Progenitor cell of endocrine pancreas (in vitro differentiated cells): ENCODE results near the gene BTBD16. TPM values are rescaled to one million over a fixed set of nuclear protein-coding genes. Genes with fewer than 3 reads are reported as not detected.
A peak's percentile ranks its signal among the peaks of the same experiment; 100 is the strongest.

Experiments
- DNase-seq: peaks from one replicate; pipeline ENCODE4 v3.0.0; 2021; ENCODE audit warnings: low spot score; ENCODE audit not compliant: unreplicated experiment
- H3K27ac Mint-ChIP-seq: 2 replicates; pipeline ENCODE4 v1.8.0; 2021; ENCODE audit warnings: mild to moderate bottlenecking, moderate library complexity, mixed read lengths
- H3K27me3 Mint-ChIP-seq: 2 replicates; pipeline ENCODE4 v1.8.0; 2021; ENCODE audit warnings: mixed read lengths
- H3K36me3 Mint-ChIP-seq: 2 replicates; pipeline ENCODE4 v1.8.0; 2022; ENCODE audit warnings: mixed read lengths; ENCODE audit not compliant: insufficient read depth
- H3K4me1 Mint-ChIP-seq: 2 replicates; pipeline ENCODE4 v1.8.0; 2021; ENCODE audit warnings: low read depth, mixed read lengths
- H3K4me3 Mint-ChIP-seq: 2 replicates; pipeline ENCODE4 v1.8.0; 2021; ENCODE audit warnings: low read depth, mild to moderate bottlenecking, moderate library complexity, mixed read lengths
- H3K9me3 Mint-ChIP-seq: 2 replicates; pipeline ENCODE4 v1.8.0; 2021; ENCODE audit warnings: low read depth, mixed read lengths
- total RNA-seq: library from RNA; stranded (reverse); gene quantifications from 2 replicates; pipeline ENCODE4 v1.2.1, GENCODE V29; 2021
- TF ChIP-seq, protein P1 (sequence below): fragments of 200-600 bp; sonication (generic); IDR thresholded peaks from one replicate; pipeline ENCODE4 v1.5.0; 2021; ENCODE audit warnings: antibody characterized with exemption, mild to moderate bottlenecking; ENCODE audit not compliant: unreplicated experiment

BTBD16 gene
- total RNA-seq, 1 donor from 2014 or later: not detected

GRCh38 chr10:122269059-122269687, 1.9 kb upstream of the BTBD16 start:
- H3K9me3 Mint-ChIP-seq: no peaks in the 10 kb centered on the region
- peak overlapping the region; percentile 74 for H3K27ac Mint-ChIP-seq
- no peaks in the 10 kb centered on the region for H3K36me3 Mint-ChIP-seq
- H3K27me3 Mint-ChIP-seq: no peaks in the 10 kb centered on the region
- TF ChIP-seq, protein P1, sequence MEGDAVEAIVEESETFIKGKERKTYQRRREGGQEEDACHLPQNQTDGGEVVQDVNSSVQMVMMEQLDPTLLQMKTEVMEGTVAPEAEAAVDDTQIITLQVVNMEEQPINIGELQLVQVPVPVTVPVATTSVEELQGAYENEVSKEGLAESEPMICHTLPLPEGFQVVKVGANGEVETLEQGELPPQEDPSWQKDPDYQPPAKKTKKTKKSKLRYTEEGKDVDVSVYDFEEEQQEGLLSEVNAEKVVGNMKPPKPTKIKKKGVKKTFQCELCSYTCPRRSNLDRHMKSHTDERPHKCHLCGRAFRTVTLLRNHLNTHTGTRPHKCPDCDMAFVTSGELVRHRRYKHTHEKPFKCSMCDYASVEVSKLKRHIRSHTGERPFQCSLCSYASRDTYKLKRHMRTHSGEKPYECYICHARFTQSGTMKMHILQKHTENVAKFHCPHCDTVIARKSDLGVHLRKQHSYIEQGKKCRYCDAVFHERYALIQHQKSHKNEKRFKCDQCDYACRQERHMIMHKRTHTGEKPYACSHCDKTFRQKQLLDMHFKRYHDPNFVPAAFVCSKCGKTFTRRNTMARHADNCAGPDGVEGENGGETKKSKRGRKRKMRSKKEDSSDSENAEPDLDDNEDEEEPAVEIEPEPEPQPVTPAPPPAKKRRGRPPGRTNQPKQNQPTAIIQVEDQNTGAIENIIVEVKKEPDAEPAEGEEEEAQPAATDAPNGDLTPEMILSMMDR: no peak
- no peak overlapping the region for H3K4me3 Mint-ChIP-seq
- no peak for DNase-seq
- H3K4me1 Mint-ChIP-seq: peaks cover 19% of the 10 kb centered on the region

DNA sequence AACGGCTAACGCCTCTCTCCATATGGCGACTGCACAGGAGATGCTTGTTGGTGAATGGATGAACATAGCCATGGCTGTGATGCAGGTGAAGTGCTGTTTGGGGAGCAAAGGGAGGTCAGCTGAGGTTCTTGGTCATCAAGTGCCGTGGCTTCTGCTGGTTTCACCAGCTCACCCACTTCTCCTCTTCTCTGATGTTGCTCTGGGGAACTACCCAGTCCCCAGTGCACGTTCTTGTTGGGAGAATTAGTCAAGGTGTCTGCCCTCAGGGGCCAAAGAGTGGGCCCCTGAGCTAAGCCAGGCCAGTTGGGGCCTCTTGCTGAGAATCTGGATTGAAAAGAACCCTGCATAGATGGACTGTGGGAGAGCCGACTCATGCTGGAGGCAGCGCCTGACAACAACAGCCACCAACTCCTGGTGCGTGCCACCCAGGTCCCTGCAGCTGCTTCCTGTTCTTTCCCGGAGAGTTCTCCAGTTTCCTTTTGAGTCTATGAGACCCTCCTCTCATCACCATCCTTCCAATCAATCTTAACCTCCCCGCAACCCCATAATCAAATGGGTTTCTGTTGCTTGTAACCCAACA, 3.0 kb downstream of the BTBD16 start:
- peaks cover 5% of the 10 kb centered on the region for H3K4me1 Mint-ChIP-seq
- H3K27ac Mint-ChIP-seq: no peak overlapping the region
- no peak for DNase-seq
- H3K36me3 Mint-ChIP-seq: no peaks in the 10 kb centered on the region
- H3K9me3 Mint-ChIP-seq: no peaks in the 10 kb centered on the region
- no peak overlapping the region for H3K4me3 Mint-ChIP-seq
- TF ChIP-seq, protein P1: no peak
- H3K27me3 Mint-ChIP-seq: peaks cover 3% of the 10 kb centered on the region

GRCh38 chr10:122276611-122277208, 5.6 kb downstream of the BTBD16 start:
- DNase-seq: no peak
- H3K4me3 Mint-ChIP-seq: no peak overlapping the region
- no peaks in the 10 kb centered on the region for H3K36me3 Mint-ChIP-seq
- H3K27ac Mint-ChIP-seq: no peak overlapping the region
- H3K27me3 Mint-ChIP-seq: peaks cover 7% of the 10 kb centered on the region
- TF ChIP-seq, protein P1: no peak
- no peaks in the 10 kb centered on the region for H3K9me3 Mint-ChIP-seq
- H3K4me1 Mint-ChIP-seq: no peaks in the 10 kb centered on the region

GRCh38 chr10:122277526-122278136, 6.5 kb downstream of the BTBD16 start:
- no peak overlapping the region for H3K4me3 Mint-ChIP-seq
- H3K4me1 Mint-ChIP-seq: no peaks in the 10 kb centered on the region
- H3K9me3 Mint-ChIP-seq: no peaks in the 10 kb centered on the region
- H3K27ac Mint-ChIP-seq: no peak overlapping the region
- H3K36me3 Mint-ChIP-seq: no peaks in the 10 kb centered on the region
- H3K27me3 Mint-ChIP-seq: peaks cover 9% of the 10 kb centered on the region
- TF ChIP-seq, protein P1: no peak
- no peak for DNase-seq

- H3K27me3 Mint-ChIP-seq: peaks cover 12% of the 10 kb centered on the region
- TF ChIP-seq, protein P1: peak; percentile 75
- H3K9me3 Mint-ChIP-seq: no peaks in the 10 kb centered on the region
- H3K4me1 Mint-ChIP-seq: no peaks in the 10 kb centered on the region
- H3K27ac Mint-ChIP-seq: no peak overlapping the region
- H3K4me3 Mint-ChIP-seq: no peak overlapping the region
- no peaks in the 10 kb centered on the region for H3K36me3 Mint-ChIP-seq
- peak; percentile 38 for DNase-seq
These were observed 8.6 kb downstream of the BTBD16 start for GRCh38 chr10:122279725-122280141.
